ENCODE measurements around the gene TMEM234. TPM values are rescaled to one million over a fixed set of nuclear protein-coding genes. Genes with fewer than 3 reads are reported as not detected.

The TMEM234 gene
- total RNA-seq, 4 donors from 2014 or later: 3.5 to 17.9 (median 9.9) TPM

Small RNA genes lying within 50 kb of the gene (small RNA-seq; reads per million reads assigned to genes)
- gene RF00017: 0 reads per million in 4 donors

Other genes with a start within 250 kb of the TMEM234 start
- gene KHDRBS1, start 208.5 kb downstream of the TMEM234 start, total RNA-seq: 10 to 100 TPM; 59.1 to 89.3 (median 64.8) TPM
- 1 to 10 TPM; 1.7 to 5.4 (median 2.9) TPM for gene TMEM39B, start 149.4 kb downstream of the TMEM234 start, total RNA-seq
- gene KPNA6, start 114.3 kb downstream of the TMEM234 start, total RNA-seq: 10 to 100 TPM; 52.9 to 70.4 (median 57.6) TPM
- gene TXLNA, start 42.7 kb downstream of the TMEM234 start, total RNA-seq: 10 to 100 TPM; 44.7 to 86.6 (median 67.3) TPM
- gene CCDC28B, start 21.8 kb downstream of the TMEM234 start, total RNA-seq: 1 to 10 TPM; 2.7 to 8.0 (median 5.6) TPM
- 1 to 10 TPM in 2 of 4 donors, under 1 TPM in 2; 0.69 to 1.9 (median 1.3) TPM for gene IQCC, start 16.7 kb downstream of the TMEM234 start, total RNA-seq
- gene DCDC2B, start 13.3 kb downstream of the TMEM234 start, total RNA-seq: not detected
- gene EIF3I, start 54 bp upstream of the TMEM234 start, total RNA-seq: 100 to 1,000 TPM; 123 to 224 (median 171) TPM
- 1 to 10 TPM in 3 of 4 donors, under 1 TPM in 1; 0.40 to 4.4 (median 2.2) TPM for gene FAM167B, start 24.9 kb upstream of the TMEM234 start, total RNA-seq
- 1 to 10 TPM in 2 of 4 donors, under 1 TPM in 2; 0.47 to 3.5 (median 1.2) TPM for gene LCK, start 28.9 kb upstream of the TMEM234 start, total RNA-seq
- gene HDAC1, start 69.7 kb upstream of the TMEM234 start, total RNA-seq: 10 to 100 TPM; 49.5 to 60.5 (median 59.5) TPM
- gene MARCKSL1, start 113.9 kb upstream of the TMEM234 start, total RNA-seq: 1 to 10 TPM; 4.0 to 9.0 (median 7.4) TPM
- 1 to 10 TPM in 3 of 4 donors, under 1 TPM in 1; 0.74 to 7.6 (median 4.9) TPM for gene FAM229A, start 140.1 kb upstream of the TMEM234 start, total RNA-seq
- 1 to 10 TPM in 1 of 4 donors, not detected in 3; 3.6 TPM for gene TSSK3, start 140.2 kb upstream of the TMEM234 start, total RNA-seq
- gene BSDC1, start 172.1 kb upstream of the TMEM234 start, total RNA-seq: 10 to 100 TPM; 56.5 to 74.2 (median 70.0) TPM
- gene ZBTB8B, start 242.7 kb upstream of the TMEM234 start, total RNA-seq: under 1 TPM in 2 of 4 donors, not detected in 2; under 0.01 to 0.16 TPM